ENCODE measurements around the gene MAGI2.

Gene MAGI2

DNA sequence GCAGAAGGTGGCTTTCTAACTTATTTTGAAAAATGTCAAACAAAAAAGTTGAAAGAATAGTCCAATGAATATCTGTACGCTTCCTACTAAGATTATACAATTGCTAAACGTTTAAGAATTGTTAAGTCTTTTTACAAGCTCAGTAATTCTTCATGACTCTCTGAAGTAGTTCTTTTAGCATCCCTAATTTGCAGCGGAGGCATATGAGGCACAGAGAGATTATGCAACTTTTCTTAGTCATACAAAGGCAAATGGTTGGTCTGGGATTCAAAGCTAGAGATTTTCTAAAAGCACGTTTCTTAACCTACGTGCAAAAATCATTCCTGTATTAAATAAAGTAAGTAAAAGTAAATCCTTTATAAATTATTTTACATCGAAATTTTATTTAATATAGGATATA is 254.2 kb downstream of the MAGI2 start:
- DNase-seq (ENCODE audit: low spot score): no peak
- no peaks in the 10 kb centered on the region for H3K36me3 ChIP-seq (replicated peaks in 1 of 2; ENCODE audit: control insufficient read depth in 2 of 2, insufficient read depth in 2 of 2, low read length in 2 of 2)
- H3K4me3 ChIP-seq (ENCODE audit: low read length in 2 of 2): no peak overlapping the region
- no peak overlapping the region for H3K9ac ChIP-seq (ENCODE audit: low read depth, low read length, poor library complexity)
- no CpG with 5 or more reads among the region's 6 CpGs for WGBS, 2 donors (ENCODE audit: extremely low coverage in 2 of 2, insufficient read length in 2 of 2, insufficient replicate concordance in 1 of 2)
- H3K79me1 ChIP-seq (ENCODE audit: low read depth, low read length): no peaks in the 10 kb centered on the region
- no peak overlapping the region for H4K8ac ChIP-seq (ENCODE audit: low read depth, low read length)
- H2BK12ac ChIP-seq (ENCODE audit: low read length): no peak overlapping the region
- H3K9me3 ChIP-seq (replicated peaks in 1 of 2; ENCODE audit: control insufficient read depth in 2 of 2, insufficient read depth in 1 of 2, low read depth in 1 of 2, low read length in 2 of 2): no peaks in the 10 kb centered on the region
- H3K4me2 ChIP-seq (ENCODE audit: insufficient read depth, low read length, poor library complexity, severe bottlenecking): no peak overlapping the region
- no peak overlapping the region for H2BK120ac ChIP-seq (ENCODE audit: low read depth, low read length)
- H2AFZ ChIP-seq (ENCODE audit: low read length): no peak overlapping the region
- no peak overlapping the region for H3K23ac ChIP-seq (ENCODE audit: low read depth, low read length, poor library complexity)
- H2AK5ac ChIP-seq (ENCODE audit: low read depth, low read length): no peak overlapping the region
- no peak overlapping the region for H3K4ac ChIP-seq (ENCODE audit: low read length)
- H3K14ac ChIP-seq (ENCODE audit: low read length): no peak overlapping the region
- H2BK5ac ChIP-seq (ENCODE audit: low read length): no peak overlapping the region
- no peaks in the 10 kb centered on the region for H3K27me3 ChIP-seq (ENCODE audit: control insufficient read depth in 3 of 3, insufficient read depth in 3 of 3, low read depth in 1 of 3, low read length in 3 of 3)
- no peak overlapping the region for H4K91ac ChIP-seq (ENCODE audit: low read depth, low read length, poor library complexity)
- no peak overlapping the region for H2BK15ac ChIP-seq (ENCODE audit: low read length)
- H3K27ac ChIP-seq (replicated peaks; ENCODE audit: low read length): no peak overlapping the region
- H3K4me1 ChIP-seq (ENCODE audit: control insufficient read depth in 2 of 2, insufficient read depth in 1 of 2, low read depth in 1 of 2, low read length in 2 of 2): no peaks in the 10 kb centered on the region
- no peak overlapping the region for H3K18ac ChIP-seq (ENCODE audit: low read length)

DNA sequence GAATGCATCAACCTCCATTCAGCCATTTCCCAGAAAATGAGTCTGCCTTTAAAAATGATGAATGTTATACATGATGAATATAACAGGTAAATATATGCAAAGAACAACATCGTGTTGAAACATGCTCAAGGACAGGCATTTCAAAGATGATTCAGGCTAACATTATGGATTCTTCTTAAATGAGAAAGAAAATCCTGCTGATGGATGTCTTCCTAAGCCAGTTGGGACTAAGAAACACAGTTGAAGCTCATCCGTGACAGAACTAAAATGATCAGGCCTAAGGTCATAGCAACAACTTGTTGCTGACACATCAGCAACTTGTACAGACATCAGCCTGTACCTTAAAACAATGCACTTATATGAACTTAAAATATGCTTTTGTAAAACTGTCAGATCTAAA is 267.9 kb downstream of the MAGI2 start:
- no peak overlapping the region for H3K18ac ChIP-seq (ENCODE audit: low read length)
- H3K9me3 ChIP-seq (replicated peaks in 1 of 2; ENCODE audit: control insufficient read depth in 2 of 2, insufficient read depth in 1 of 2, low read depth in 1 of 2, low read length in 2 of 2): no peaks in the 10 kb centered on the region
- H3K79me1 ChIP-seq (ENCODE audit: low read depth, low read length): no peaks in the 10 kb centered on the region
- no peak overlapping the region for H3K23ac ChIP-seq (ENCODE audit: low read depth, low read length, poor library complexity)
- H3K4me2 ChIP-seq (ENCODE audit: insufficient read depth, low read length, poor library complexity, severe bottlenecking): no peak overlapping the region
- H3K14ac ChIP-seq (ENCODE audit: low read length): no peak overlapping the region
- H3K4me1 ChIP-seq (ENCODE audit: control insufficient read depth in 2 of 2, insufficient read depth in 1 of 2, low read depth in 1 of 2, low read length in 2 of 2): no peaks in the 10 kb centered on the region
- no peaks in the 10 kb centered on the region for H3K27me3 ChIP-seq (ENCODE audit: control insufficient read depth in 3 of 3, insufficient read depth in 3 of 3, low read depth in 1 of 3, low read length in 3 of 3)
- no peak overlapping the region for H2BK5ac ChIP-seq (ENCODE audit: low read length)
- H2BK120ac ChIP-seq (ENCODE audit: low read depth, low read length): no peak overlapping the region
- H2BK12ac ChIP-seq (ENCODE audit: low read length): no peak overlapping the region
- no peak overlapping the region for H3K4me3 ChIP-seq (ENCODE audit: low read length in 2 of 2)
- H3K36me3 ChIP-seq (replicated peaks in 1 of 2; ENCODE audit: control insufficient read depth in 2 of 2, insufficient read depth in 2 of 2, low read length in 2 of 2): no peaks in the 10 kb centered on the region
- H4K91ac ChIP-seq (ENCODE audit: low read depth, low read length, poor library complexity): no peak overlapping the region
- no peak overlapping the region for H3K9ac ChIP-seq (ENCODE audit: low read depth, low read length, poor library complexity)
- H2BK15ac ChIP-seq (ENCODE audit: low read length): no peak overlapping the region
- H3K4ac ChIP-seq (ENCODE audit: low read length): no peak overlapping the region
- no peak overlapping the region for H4K8ac ChIP-seq (ENCODE audit: low read depth, low read length)
- no peak overlapping the region for H3K27ac ChIP-seq (replicated peaks; ENCODE audit: low read length)
- no CpG with 5 or more reads among the region's 2 CpGs for WGBS, 2 donors (ENCODE audit: extremely low coverage in 2 of 2, insufficient read length in 2 of 2, insufficient replicate concordance in 1 of 2)
- no peak overlapping the region for H2AFZ ChIP-seq (ENCODE audit: low read length)
- no peak for DNase-seq (ENCODE audit: low spot score)
- H2AK5ac ChIP-seq (ENCODE audit: low read depth, low read length): no peak overlapping the region

DNA sequence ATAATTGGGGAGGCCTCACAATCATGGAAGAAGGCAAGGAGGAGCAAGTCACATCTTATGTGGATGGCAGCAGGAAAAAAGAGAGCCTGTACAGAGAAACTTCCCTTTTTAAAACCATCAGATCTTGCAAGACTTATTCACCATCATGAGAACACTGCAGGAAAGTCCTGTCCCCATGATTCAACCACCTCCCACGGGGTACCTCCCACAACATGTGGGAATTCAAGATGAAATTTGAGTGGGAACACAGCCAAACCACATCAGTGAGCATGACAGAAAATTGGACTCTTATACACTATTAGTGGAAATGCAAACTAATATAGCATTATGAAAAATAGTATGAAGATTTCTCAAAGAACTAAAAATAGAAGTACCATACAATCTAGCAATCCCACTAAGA is 271.2 kb downstream of the MAGI2 start:
- no peak overlapping the region for H2BK15ac ChIP-seq (ENCODE audit: low read length)
- H3K4me2 ChIP-seq (ENCODE audit: insufficient read depth, low read length, poor library complexity, severe bottlenecking): no peak overlapping the region
- H3K4me1 ChIP-seq (ENCODE audit: control insufficient read depth in 2 of 2, insufficient read depth in 1 of 2, low read depth in 1 of 2, low read length in 2 of 2): no peaks in the 10 kb centered on the region
- no peak overlapping the region for H4K91ac ChIP-seq (ENCODE audit: low read depth, low read length, poor library complexity)
- no peak for DNase-seq (ENCODE audit: low spot score)
- H4K8ac ChIP-seq (ENCODE audit: low read depth, low read length): no peak overlapping the region
- no CpG with 5 or more reads among the region's 1 CpG for WGBS, 2 donors (ENCODE audit: extremely low coverage in 2 of 2, insufficient read length in 2 of 2, insufficient replicate concordance in 1 of 2)
- H2AFZ ChIP-seq (ENCODE audit: low read length): no peak overlapping the region
- H3K27ac ChIP-seq (replicated peaks; ENCODE audit: low read length): no peak overlapping the region
- no peak overlapping the region for H3K14ac ChIP-seq (ENCODE audit: low read length)
- H3K9me3 ChIP-seq (replicated peaks in 1 of 2; ENCODE audit: control insufficient read depth in 2 of 2, insufficient read depth in 1 of 2, low read depth in 1 of 2, low read length in 2 of 2): no peaks in the 10 kb centered on the region
- no peak overlapping the region for H3K4me3 ChIP-seq (ENCODE audit: low read length in 2 of 2)
- H3K27me3 ChIP-seq (ENCODE audit: control insufficient read depth in 3 of 3, insufficient read depth in 3 of 3, low read depth in 1 of 3, low read length in 3 of 3): no peaks in the 10 kb centered on the region
- no peak overlapping the region for H3K4ac ChIP-seq (ENCODE audit: low read length)
- H2BK12ac ChIP-seq (ENCODE audit: low read length): no peak overlapping the region
- no peak overlapping the region for H2AK5ac ChIP-seq (ENCODE audit: low read depth, low read length)
- no peak overlapping the region for H3K23ac ChIP-seq (ENCODE audit: low read depth, low read length, poor library complexity)
- no peaks in the 10 kb centered on the region for H3K79me1 ChIP-seq (ENCODE audit: low read depth, low read length)
- H3K36me3 ChIP-seq (replicated peaks in 1 of 2; ENCODE audit: control insufficient read depth in 2 of 2, insufficient read depth in 2 of 2, low read length in 2 of 2): no peaks in the 10 kb centered on the region
- H3K18ac ChIP-seq (ENCODE audit: low read length): no peak overlapping the region
- H3K9ac ChIP-seq (ENCODE audit: low read depth, low read length, poor library complexity): no peak overlapping the region
- no peak overlapping the region for H2BK5ac ChIP-seq (ENCODE audit: low read length)
- no peak overlapping the region for H2BK120ac ChIP-seq (ENCODE audit: low read depth, low read length)

DNA sequence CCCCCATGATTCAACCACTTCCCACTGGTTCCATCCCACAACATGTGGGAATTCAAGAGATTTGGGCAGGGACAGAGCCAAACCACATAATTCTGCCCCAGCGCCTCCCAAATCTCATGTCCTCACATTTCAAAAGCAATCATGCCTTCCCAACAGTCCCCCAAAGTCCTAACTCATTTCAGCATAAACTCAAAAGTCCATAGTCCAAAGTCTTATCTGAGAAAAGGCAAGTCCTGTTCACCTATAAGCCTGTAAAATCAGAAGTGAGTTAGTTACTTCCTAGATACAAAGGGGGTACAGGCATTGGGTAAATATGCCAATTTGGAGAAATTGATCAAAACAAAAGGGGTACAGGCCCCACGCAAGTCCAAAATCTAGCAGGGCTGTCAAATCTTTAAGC is 272.9 kb downstream of the MAGI2 start:
- no peak overlapping the region for H3K23ac ChIP-seq (ENCODE audit: low read depth, low read length, poor library complexity)
- no CpG with 5 or more reads among the region's 2 CpGs for WGBS, 2 donors (ENCODE audit: extremely low coverage in 2 of 2, insufficient read length in 2 of 2, insufficient replicate concordance in 1 of 2)
- no peak overlapping the region for H2AK5ac ChIP-seq (ENCODE audit: low read depth, low read length)

More for the DNA sequence above, 272.9 kb downstream of the MAGI2 start:
- Histone ChIP-seq H3K4me2 (ENCODE audit: insufficient read depth, low read length, poor library complexity, severe bottlenecking) (no peak overlapping the region), H3K18ac (ENCODE audit: low read length) (no peak overlapping the region), H3K14ac (ENCODE audit: low read length) (no peak overlapping the region), H3K9ac (ENCODE audit: low read depth, low read length, poor library complexity) (no peak overlapping the region), H4K91ac (ENCODE audit: low read depth, low read length, poor library complexity) (no peak overlapping the region), H3K36me3 (replicated peaks in 1 of 2; ENCODE audit: control insufficient read depth in 2 of 2, insufficient read depth in 2 of 2, low read length in 2 of 2) (no peaks in the 10 kb centered on the region), H4K8ac (ENCODE audit: low read depth, low read length) (no peak overlapping the region), H3K4me3 (ENCODE audit: low read length in 2 of 2) (no peak overlapping the region), H3K27me3 (ENCODE audit: control insufficient read depth in 3 of 3, insufficient read depth in 3 of 3, low read depth in 1 of 3, low read length in 3 of 3) (no peaks in the 10 kb centered on the region), H2BK5ac (ENCODE audit: low read length) (no peak overlapping the region), H3K4ac (ENCODE audit: low read length) (no peak overlapping the region), H2BK12ac (ENCODE audit: low read length) (no peak overlapping the region), H3K27ac (replicated peaks; ENCODE audit: low read length) (no peak overlapping the region), H2AFZ (ENCODE audit: low read length) (no peak overlapping the region), H2BK15ac (ENCODE audit: low read length) (no peak overlapping the region), H3K4me1 (ENCODE audit: control insufficient read depth in 2 of 2, insufficient read depth in 1 of 2, low read depth in 1 of 2, low read length in 2 of 2) (no peaks in the 10 kb centered on the region), H2BK120ac (ENCODE audit: low read depth, low read length) (no peak overlapping the region), H3K9me3 (replicated peaks in 1 of 2; ENCODE audit: control insufficient read depth in 2 of 2, insufficient read depth in 1 of 2, low read depth in 1 of 2, low read length in 2 of 2) (no peaks in the 10 kb centered on the region), H3K79me1 (ENCODE audit: low read depth, low read length) (no peaks in the 10 kb centered on the region)
- no peak for DNase-seq (ENCODE audit: low spot score)

Measured in neuronal stem cell (in vitro differentiated cells).